Caki2 (cell line): ENCODE results near the gene ATP13A2. TPM values are rescaled to one million over a fixed set of nuclear protein-coding genes. Genes with fewer than 3 reads are reported as not detected.
"Not testable (repeated sequence)": the region's sequence is repeated elsewhere in the genome, so short reads cannot be mapped to it uniquely, and the experiment has no call there.

Experiments
- DNase-seq: peaks from one replicate; pipeline ENCODE4 v3.0.0-alpha.2; 2015; ENCODE audit warnings: low read depth
- in situ Hi-C: cut with HindIII; loops from 2 replicates; pipeline ENCODE4 v1.10.0; 2016; ENCODE audit warnings: low sequenced_read_pairs, low pct_unique_long_range_greater_than_20kb, mixed read lengths
- total RNA-seq: library from RNA; depleted of rRNA; stranded (reverse); fragments of >200 nt; shearing (Covaris generic); gene quantifications from 2 replicates; pipeline ENCODE4 v1.2.3, GENCODE V29; 2014; ENCODE audit warnings: low replicate concordance; rRNA removed

ATP13A2 gene
- total RNA-seq, 1 experiment from 2014 or later = 37.7 TPM

DNA sequence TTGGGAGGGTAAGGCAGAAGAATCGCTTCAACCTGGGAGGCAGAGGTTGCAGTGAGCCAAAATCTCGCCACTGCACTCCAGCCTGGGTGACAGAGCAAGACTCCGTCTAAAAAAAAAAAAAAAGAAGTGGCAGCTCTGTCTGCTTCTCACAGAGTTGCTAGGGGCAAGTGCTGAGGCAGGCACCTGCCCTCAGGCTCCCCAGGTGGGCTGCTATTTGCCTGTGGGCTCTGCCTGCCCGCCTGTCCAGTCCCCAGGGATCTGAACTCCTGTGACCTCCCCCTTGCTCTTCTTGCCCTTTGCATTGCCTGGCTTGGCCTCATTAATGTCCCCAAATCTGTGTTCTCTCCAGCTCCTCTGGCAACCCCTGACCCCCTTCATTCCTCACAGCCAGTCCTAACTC, 59.4 kb downstream of the ATP13A2 start:
- in situ Hi-C loops, DNase-seq: not testable (repeated sequence)

DNA sequence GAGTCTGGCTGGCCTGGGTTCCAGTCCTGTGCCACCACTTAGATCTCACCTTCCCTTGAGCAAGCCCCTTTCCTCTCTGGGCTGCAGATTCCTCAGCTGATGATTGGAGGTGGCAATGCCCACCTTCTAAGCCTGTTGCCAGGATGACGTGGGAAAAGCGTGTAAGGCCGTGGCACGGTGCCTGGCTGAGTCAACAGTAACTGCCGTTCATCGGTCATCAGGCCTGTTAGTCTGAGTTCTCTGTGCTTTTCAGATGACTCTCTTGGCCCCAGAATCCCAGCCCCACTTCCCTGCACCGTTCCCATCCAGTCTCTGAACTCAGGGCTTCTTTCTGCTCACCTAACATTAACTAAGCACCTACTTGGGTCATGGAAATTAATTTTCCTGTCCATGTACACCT, 62.7 kb downstream of the ATP13A2 start:
- in situ Hi-C loops = not testable (repeated sequence)

DNA sequence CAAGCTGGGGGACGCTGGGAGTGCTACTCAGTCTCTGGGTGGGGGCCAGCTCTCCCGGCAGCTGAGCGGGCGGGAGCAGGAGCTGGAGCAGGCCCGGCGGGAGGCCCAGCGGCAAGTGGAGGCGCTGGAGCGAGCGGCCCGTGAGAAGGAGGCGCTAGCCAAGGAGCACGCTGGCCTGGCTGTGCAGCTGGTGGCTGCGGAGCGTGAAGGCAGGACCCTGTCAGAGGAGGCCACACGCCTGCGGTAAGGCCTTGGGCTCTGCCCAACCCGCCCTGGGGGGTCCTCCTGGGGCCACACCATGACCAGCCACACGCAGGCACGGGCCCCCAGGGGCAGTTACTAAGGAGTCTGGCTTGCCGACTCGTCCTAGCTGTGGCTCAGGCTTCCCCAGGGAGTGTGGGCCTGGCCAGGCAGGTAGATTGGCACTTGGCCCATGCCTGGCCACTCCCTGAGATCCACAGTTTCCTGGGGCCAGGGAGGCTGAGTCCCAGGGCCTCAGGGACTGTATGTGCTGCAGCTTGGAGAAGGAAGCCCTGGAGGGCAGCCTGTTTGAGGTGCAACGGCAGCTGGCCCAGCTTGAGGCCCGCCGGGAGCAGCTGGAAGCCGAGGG, 63.3 kb downstream of the ATP13A2 start:
- in situ Hi-C loops = not testable (repeated sequence)
- DNase-seq = peak; percentile 84

More for the DNA sequence above, 62.7 kb downstream of the ATP13A2 start:
- DNase-seq = peak; percentile 38

DNA sequence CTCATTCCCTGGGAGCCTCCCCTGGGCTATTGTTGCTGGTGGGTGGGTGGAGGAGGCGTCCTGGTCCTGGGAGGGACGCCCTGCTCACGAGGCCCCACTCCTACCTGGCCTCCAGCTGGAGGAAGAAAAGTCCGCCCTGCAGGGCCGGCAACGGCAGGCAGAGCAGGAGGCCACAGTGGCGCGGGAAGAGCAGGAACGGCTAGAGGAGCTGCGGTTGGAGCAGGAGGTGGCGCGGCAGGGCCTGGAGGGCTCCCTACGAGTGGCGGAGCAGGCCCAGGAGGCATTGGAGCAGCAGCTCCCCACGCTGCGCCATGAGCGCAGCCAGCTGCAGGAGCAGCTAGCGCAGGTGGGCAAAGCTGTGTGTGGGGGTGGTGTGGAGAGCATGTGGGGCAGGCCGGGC, 65.1 kb downstream of the ATP13A2 start:
- no peak for DNase-seq
- in situ Hi-C loops = no loop called here

DNA sequence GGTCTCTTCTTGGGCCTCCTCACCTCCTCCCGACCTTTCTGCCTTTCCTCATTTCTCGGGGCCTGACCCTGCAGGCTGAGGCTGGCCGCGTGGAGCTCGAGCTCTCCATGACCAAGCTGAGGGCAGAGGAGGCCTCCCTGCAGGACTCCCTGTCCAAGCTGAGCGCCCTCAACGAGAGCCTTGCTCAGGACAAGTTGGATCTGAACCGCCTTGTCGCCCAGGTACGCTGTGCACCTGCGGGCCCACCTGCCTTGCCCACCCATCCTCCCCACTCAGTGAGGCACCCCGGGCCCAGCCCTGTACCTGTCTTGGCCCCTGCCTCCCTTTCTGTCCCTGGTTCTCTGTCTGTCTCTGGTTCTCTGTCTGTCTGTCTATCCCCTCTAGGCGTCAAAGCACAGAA, 65.5 kb downstream of the ATP13A2 start:
- DNase-seq, in situ Hi-C loops: not testable (repeated sequence)

DNA sequence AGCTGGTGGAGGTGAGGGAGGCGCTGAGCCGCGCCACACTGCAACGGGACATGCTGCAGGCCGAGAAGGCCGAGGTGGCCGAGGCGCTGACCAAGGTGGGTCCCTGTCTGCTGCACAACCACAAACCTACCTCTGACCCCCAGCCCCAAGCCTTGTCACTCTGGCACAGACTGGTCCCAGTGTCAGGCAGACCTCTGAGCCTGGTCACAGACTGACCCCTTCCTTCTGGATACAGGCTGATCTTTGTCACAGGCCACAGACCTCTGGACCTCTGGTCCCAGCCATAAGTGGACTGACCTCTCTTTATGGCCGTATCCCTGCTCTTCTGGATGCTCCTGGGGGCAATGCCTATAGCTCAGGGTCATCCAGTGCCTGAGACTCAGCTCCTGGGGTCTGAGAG, 66.2 kb downstream of the ATP13A2 start:
- DNase-seq, in situ Hi-C loops: not testable (repeated sequence)

DNA sequence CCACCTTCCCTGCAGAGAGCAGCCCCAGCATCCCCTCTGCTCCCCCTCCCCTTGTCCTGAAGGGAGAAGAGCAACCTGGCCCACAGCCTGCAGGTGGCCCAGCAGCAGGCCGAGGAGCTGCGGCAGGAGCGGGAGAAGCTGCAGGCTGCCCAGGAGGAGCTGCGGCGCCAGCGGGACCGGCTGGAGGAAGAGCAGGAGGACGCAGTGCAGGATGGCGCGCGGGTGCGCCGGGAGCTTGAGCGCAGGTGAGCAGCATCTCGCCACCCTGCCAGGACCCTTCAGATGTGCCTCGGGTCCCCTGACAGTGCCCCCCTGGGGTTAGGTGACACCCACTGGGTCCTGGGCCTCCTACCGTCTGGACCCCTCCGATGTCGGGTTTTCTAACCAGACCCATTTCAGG, 67.7 kb downstream of the ATP13A2 start:
- DNase-seq = no peak
- in situ Hi-C loops = no loop called here

DNA sequence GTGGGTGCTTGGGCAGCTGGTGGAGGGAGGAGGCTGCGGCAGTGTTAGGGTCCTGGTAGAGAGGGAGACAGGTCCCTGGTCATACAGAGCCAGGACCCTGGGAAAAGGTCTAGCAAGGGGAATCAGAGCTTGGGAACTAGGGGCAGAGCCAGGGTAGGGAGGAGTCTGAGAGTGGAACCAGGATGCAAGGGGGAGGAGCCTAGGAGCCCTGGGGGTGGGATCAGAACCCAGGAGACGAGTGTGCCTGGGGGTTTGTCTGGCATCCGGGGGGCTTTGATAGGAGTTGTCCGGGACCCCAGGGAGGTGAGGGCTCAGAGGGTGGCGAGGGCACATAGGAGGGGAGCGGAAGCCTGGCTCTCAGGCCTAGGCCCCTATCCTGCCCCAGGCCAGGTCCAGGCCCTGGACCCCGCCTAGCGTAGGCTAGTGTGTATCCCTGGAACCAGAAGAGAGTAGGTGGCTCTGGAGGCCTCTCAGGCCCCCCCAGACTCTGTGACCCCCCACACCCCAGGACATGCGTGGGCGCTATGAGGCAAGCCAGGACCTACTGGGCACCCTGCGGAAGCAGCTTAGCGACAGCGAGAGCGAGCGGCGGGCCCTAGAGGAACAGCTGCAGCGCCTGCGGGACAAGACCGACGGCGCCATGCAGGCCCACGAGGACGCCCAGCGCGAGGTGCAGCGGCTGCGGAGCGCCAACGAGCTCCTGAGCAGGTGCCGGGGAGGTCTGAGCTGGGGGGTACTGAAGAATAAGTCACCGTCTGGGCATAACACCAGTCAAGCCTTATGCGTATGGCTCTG, 72.1 kb downstream of the ATP13A2 start:
- DNase-seq, in situ Hi-C loops: not testable (repeated sequence)

DNA sequence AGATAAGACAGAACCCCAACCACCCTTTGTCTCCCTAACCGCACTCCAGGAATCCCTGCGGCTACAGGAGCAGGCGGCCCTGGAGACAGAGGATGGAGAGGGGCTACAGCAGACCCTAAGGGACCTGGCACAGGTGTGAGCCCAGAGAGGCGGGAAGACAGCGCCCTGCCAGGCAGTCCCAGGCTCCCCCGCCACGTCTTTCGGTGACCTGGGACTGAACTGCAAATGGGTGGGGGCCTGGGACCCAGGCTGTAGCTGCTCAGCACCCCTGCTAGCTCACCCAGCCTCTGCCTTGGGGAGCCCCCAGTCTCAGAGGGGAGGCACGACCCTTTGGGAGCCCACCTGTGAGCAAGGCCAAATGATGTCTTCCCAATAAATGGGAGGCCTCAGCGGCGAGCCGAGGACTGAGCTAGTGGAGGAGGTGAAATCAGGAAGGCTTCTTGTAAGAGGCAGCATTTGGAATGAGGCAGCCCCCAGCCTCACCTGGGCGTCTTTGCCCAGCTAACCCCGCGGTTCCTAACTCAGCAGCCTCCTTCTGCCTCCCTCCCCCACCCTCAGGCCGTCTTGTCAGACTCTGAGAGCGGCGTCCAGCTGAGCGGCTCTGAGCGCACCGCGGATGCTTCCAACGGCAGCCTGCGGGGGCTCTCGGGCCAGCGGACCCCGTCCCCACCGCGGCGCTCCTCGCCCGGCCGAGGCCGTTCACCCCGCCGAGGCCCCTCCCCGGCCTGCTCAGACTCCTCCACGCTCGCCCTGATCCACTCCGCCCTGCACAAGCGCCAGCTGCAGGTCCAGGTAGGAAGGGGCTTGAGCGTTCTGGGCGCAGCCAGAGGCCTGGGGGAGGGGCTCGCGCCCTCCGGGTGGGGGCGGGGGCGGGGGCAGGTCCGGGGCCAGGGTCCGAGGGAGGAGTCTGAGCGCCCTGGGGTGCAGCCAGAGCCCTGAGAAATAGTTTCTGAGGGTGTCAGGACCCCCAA, 73.1 kb downstream of the ATP13A2 start:
- DNase-seq = no peak
- in situ Hi-C loops = no loop called here

DNA sequence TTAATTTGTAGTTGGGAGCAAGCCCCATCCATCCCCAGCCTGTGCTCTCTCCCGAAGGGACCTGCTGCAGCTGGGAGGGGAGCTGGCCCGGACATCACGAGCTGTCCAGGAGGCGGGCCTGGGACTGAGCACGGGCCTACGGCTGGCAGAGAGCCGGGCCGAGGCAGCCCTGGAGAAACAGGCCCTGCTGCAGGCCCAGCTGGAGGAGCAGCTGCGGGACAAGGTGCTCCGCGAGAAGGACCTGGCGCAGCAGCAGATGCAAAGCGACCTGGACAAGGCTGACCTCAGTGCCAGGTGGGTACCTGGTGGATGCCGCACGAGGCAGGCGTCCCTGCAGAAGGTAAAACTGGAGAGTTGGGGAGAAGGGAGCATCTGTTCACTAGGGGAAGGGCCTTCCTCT, 75.1 kb downstream of the ATP13A2 start:
- in situ Hi-C loops, DNase-seq: not testable (repeated sequence)

Other genes with a start within 250 kb of the ATP13A2 start
- not detected in 2 replicates for gene RNU1-2, start 115.9 kb downstream of the ATP13A2 start, total RNA-seq
- gene CROCC, start 90.0 kb downstream of the ATP13A2 start, total RNA-seq = 8.0 and 15.7 TPM in 2 replicates
- not detected in 2 replicates for gene MFAP2, start 31.3 kb downstream of the ATP13A2 start, total RNA-seq
- gene SDHB, start 42.1 kb upstream of the ATP13A2 start, total RNA-seq = 152 and 178 TPM in 2 replicates
- gene PADI2, start 107.5 kb upstream of the ATP13A2 start, total RNA-seq = 0.20 TPM in 1 of 2 replicates, not detected in the other
- gene PADI1, start 193.2 kb upstream of the ATP13A2 start, total RNA-seq = 4.4 and 7.2 TPM in 2 replicates
- gene PADI3, start 237.2 kb upstream of the ATP13A2 start, total RNA-seq = 82.9 and 83.2 TPM in 2 replicates